Activated CD4-positive, alpha-beta T cell treated with anti-CD3 and anti-CD28 coated beads, Interleukin-10, Interleukin-2, amounts not matched to agents 100 ng/mL and 50 ng/mL, durations not matched to agents 16 hours and 8 hours (primary cell): Measurements from ENCODE around the gene MYBBP1A.

ENCODE experiments used
- DNase-seq: peaks from one replicate; pipeline ENCODE4 v3.0.0-alpha.2; 2020

Gene MYBBP1A

GRCh38 chr17:4499431-4500190 is 55.6 kb downstream of the MYBBP1A start:
- no peak for DNase-seq

GRCh38 chr17:4498461-4499397 is 56.5 kb downstream of the MYBBP1A start, which contains the start of gene SPNS2:
Gene SPNS2 (plus strand): TSS chr17:4498881. CDS start chr17:4499048, 167 bp downstream.
- peak; percentile 64 for DNase-seq

GRCh38 chr17:4497101-4497824 is 57.9 kb downstream of the MYBBP1A start:
- DNase-seq: no peak

- no peak for DNase-seq
Observed at GRCh38 chr17:4492721-4493561, 62.2 kb downstream of the MYBBP1A start.

- no peak for DNase-seq
Observed at GRCh38 chr17:4490637-4491061, 64.5 kb downstream of the MYBBP1A start.

GRCh38 chr17:4490109-4490591 is 65.0 kb downstream of the MYBBP1A start:
- DNase-seq: no peak

GRCh38 chr17:4488989-4489595 is 66.1 kb downstream of the MYBBP1A start:
- no peak for DNase-seq
